CD4-positive, alpha-beta T cell treated with Interferon alpha-2 for 1 hour (primary cell): ENCODE data around the gene AFF3.
"Not testable (repeated sequence)": the region's sequence is repeated elsewhere in the genome, so short reads cannot be mapped to it uniquely, and the experiment has no call there.

Source experiments
- DNase-seq, 2 donors: peaks; one replicate each; pipeline ENCODE4 v3.0.0-alpha.2; 2020 to 2022

AFF3 gene

DNA sequence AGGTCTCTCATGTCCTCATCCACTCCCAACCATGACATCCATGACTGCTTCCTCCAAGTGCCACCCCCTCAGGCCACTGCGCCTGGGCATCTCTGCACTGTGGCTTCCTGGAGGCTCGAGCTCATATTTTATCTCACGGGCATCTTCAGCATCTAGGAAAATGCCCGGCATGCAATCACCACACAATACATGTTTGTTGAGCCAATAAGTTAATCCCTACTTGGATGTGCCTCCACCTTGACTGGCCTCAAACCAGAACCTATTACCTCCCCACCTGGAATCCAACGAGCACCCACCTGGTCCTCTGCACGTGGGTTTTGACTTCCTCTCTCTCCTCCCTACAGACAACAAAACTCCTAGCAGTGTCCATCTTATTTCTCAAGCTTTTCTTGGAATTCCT, 453.7 kb downstream of the AFF3 start:
- no peak for DNase-seq

DNA sequence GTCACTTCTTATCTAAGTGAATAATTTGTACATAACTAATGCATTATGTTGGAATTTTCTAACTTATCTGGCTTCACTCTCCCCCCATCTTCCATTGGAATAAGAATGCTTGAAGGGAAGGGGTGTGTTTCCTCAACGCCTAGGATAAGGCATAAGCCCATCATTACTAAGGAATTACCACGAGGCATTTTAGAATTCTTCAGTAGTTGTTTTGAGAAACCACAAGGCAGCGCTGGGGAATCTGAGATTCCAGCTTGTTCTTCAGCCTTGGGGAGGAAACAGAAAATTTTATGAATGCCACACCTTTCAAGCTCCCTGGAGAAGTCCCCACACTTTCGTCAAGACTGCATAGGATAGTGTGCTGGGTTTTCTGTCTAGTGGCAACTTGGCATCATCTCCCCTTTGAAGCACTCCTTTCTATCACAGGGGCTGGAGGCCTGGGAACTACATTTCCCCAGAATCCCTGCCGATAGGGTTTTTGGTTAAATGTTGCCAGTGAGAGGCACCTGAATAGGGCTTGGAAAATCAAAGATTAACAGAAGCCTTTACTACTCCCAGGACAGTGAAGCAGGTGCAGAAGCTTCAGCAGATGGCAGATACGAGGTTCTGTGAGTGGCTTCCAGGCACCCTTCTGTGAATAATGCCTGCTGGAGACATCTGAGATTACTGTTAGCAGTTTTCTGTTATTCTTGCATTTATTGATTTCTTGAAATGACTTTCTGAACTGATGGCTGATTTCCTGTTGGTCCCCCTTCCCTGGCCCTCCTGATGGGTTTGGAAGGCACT, 459.9 kb downstream of the AFF3 start:
- DNase-seq, result no peak

DNA sequence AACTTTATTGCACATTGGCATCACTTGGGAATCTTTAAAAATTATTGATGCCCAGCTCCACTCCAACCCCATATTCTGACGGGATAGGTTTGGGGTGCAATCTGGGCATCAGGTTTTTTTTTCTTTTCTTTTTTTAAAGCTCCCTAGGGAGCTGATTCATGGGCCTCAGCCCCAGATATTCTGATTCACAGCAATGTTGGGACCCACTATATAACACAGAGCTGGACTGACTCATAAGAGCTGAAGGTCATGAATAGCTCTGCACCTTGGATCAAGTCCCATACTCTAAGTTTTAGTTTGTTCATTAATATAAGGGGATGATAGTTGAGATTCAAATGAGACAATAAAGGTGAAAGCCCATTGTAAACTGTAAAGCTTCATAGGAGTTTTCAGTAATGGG, 461.4 kb downstream of the AFF3 start:
- no peak for DNase-seq

DNA sequence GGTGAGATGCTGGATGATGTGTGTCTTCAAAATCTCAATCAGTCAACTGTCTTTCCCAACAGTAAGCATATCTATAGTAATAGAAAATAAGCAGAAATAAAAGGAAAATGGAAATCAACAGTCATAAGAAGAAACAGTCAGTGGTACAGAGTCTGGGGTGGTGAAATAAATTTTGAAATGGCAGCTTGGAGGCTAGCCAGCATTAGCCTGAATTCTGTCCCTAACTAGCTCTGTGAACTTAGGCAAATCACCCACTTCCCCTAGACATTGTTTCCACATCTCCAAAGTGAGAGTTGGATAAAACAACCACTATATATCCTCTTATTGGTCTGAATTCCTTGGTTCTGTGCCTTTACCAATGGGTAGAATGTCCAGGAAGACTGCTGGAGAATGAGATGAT, 462.9 kb downstream of the AFF3 start:
- no peak for DNase-seq

DNA sequence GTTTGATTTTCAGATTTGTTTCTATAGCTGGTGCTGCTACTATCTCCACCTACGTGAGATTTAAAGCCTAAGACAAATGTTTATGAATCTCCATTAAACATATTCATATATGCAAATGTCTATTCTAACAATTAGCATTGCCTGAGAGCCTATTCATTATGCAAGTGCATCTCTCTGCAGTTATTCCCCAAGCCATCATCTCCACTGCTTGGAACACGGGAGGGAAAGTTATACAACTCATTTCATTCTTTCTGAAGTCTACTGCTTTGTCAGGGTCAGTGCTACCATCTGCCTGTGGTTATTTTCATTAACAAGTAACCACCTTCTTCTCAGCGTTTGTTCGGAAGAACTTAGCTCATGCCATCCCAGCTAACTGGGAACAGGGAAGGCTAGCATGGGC, 463.8 kb downstream of the AFF3 start:
- DNase-seq, result no peak

DNA sequence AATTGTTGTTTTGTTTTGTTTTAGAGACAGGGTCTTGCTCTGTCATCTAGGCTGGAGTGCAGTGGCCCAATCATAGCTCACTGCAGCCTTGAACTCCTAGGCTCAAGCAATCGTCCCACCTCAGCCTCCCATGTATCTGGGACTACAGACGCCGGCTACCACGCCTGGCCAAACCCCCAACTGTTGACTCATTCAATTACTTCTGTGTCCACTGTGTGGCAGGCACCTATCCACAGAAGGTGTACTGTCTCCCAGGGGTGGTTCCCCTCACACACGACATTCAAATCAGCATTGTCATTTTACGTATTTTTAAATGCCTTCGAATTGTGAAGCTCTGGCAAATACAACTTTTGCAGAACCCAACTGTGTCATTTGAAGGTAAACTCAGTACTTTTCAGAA, 464.6 kb downstream of the AFF3 start:
- DNase-seq, result no peak

DNA sequence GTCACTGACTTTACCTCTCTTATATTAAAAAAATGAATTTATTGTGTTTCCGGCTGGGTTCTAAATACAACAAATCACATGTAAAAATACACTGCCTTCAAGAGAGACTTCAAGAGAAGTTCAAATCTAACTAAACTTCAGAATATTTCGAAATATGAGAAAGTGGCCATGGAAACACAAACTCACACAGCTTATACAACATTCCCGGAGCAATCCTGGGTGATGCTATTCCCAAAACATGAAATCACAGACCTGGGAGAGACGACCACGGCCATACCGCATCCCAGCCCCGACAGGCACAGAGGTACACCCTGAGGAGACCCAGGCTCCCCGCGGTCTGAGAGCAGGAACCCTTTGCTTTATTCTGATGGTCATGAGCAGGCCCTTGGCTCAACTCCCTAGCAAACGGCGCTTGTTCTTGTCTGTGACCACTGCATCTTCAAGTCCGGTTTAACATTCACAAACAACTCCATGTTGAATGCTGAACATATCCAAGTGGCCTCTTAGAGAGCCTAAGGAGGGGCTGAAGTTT, 467.2 kb downstream of the AFF3 start:
- no peak for DNase-seq

DNA sequence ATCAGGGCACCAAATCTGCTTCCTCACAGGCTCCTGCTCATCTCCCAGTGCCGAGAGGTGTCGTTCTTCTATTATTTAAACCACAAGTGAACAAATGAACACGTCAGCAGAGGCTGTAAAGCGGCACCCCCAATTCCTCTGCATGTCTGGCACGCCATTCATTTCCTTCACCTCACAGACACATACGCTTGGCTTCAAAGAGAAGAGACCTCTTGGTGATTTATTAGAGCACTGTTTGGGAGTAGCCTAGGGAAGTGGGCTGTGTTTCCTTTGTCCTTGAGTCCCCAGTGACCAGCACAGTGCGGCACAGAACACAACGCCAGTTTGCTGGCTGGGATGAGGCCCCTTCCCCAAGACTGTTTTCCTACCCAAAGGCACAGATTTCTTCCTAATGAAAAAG, 468.3 kb downstream of the AFF3 start:
- no peak for DNase-seq

DNA sequence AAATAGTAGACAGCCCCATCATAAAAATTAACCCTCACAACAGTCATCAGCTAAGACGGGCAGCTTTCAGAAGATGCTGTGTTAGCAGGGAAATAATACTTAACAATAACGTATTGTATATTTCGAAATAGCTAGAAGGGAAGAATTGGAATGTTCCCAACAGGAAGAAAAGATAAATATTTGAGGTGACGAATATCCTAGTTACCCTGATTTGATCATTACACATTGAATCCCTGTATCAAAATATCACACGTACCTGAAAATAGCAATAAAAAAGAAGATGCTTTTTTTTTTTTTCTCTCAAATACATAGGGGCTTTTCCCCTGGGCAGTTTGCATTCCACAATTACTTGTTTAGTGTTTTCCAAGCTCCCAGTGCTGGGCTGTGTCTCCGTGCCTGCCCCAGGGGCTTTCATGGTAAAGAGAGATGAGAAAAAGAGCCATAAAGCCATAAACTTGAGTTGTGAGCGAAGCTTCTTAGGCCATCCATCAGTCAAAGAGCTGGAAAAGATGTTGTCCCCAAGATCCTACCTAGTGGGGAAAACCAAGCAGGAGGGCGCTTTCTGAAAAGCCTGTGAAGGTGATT, 469.5 kb downstream of the AFF3 start:
- no peak for DNase-seq

DNA sequence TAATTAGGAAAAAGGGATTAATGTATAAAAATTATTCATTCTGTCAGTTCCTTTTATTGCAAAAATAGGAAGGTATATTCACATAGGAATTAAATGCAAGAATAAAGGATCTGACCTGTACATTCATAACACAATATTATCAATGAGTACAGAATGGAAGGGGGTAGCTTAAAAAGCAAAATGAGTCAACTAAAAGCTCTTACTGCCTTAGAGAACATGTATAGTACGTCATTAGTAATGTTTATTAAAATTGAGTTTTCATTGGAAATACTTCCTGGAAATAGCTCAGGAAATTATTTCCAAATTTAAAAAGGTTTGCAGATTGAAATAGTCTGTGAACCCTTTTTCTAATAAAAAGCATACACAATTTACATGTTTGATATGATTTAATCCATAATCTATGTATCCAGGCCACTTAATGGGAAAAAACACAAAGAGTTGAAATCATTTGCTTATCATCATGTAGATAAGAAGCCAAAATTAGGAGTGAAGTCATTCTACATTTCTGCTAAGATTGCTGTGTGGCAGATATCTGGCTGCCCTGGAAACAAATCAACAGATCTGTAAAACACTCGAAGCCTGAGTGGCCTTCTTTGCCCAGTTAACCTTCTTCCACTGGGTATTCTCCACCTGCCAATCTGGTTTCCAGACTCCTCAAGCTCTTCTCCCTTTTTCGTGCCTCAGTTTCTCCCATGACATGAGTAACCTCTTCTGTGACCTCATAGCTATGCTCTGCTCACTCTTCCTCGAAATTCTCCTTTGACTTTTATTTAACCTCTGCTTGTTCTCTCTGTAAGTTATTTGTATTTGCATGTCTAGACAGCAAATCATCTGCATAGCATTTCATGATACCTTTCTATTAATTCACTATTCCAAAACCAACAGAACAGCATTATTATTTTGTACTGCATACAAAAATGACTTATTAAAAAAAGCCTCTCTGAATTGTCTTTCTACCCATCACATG, 471.3 kb downstream of the AFF3 start:
- no peak for DNase-seq

DNA sequence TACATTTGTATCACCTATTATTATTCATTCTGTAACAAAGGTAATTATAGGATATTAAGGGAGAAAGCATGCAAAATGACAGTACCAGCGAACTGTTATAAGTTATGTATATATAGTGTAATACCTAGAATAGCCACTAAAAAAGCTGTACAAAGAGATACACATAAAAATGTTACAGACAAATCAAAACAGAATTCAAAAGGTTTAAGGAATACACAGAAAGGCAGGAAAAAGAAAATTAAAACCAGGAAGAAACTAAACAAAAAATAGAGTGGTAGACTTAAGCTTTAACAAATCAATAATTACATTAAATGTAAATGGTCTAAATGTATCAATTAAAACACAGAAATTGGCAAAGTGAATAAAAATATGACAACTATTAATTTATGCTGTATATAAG, 476.1 kb downstream of the AFF3 start:
- DNase-seq, result no peak

DNA sequence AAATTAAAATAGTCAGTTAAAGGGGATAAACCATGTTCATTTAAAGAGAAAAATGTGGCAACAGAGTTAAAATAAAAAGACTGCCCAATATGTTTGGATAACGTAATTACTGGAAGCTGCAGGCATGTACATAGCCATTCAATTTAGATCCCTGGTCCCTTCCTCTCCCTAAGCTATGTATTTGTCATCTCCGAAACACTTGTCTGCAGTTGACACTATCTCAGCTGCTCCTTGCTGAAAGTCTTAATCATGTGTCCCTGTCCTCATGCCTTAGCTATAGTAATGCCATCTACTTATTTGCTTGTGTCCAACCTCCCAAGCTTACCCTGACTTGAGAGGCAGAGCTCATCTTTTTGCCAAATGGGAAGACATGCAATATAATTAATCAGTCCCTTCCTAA, 478.7 kb downstream of the AFF3 start:
- DNase-seq, result no peak

DNA sequence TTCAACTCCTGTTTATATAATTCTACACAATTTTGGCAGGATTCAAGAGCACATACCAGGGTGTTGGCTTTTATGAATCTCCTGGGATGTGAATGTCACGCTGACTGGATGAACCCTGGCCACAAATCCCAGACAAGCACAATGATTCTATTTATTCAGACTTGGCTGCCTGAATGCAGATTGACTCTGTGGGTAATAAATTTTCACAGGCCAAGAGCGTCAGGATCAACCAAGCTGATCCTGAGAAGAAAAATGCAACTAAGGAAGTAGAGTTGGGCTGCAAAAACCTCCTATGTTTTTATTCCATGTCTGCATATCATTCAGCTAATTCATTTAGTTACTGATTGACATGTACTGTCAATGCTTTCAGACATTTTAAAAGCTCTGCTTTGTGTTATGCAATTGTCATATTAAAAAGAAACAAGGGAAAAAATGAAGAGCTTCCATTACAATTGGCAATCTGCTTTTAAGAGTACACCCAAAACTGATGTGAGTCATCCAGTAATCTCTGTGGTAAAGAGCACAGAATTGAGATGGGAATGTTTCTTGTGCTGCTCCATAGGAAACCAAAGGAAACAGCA, 479.5 kb downstream of the AFF3 start:
- no peak for DNase-seq

DNA sequence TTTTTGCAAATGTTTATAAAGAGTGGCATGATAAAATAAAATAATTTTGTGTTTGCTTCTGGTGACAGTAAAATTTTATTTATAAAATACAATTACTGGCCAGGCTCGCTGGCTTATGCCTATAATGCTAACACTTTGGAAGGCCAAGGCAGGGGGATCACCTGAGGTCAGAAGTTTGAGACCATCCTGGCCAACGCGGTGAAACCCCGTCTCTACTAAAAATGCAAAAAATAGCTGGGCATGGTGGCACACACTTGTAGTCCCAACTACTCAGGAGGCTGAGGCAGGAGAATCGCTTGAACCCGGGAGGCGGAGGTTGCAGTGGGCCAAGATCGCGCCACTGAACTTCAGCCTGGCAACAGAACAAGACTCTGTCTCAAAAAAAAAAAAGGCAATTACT, 480.6 kb downstream of the AFF3 start:
- not testable (repeated sequence) for DNase-seq

DNA sequence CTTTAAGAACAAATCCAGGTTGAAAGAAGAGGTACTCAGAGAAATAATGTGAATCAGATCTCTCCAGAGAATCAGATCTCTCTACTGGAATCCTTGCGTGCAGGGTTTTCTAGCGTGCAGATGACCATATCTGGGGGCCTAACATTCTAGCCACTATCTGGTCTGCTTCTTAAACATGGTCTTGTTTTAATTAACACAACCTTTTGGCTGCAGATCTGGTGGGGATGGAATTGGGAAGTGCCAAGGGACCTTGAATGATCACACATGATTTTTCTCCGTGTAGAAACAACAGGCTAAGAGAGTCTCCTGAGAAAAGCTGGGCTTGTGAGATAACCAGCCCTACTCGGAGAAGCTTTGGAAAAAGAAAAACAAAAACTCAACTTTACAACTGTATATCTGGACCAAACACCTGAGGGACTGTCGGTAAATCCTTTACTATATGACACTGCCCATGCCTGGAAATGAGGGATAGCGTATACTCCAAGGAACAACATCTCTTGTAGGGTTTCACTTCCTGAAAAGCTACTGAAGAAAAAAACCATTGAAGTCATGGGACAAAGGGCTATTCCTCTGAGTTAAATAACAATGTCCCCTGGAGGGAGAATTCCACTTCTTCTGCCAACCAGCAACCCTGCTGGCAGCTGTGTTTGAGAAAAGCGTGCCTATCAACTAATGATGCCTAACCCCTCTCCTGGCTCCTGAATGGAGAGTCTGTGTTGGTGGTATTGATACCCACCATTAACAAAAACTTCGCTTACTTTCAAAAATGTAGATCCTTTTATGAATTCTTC, 481.6 kb downstream of the AFF3 start:
- no peak for DNase-seq

DNA sequence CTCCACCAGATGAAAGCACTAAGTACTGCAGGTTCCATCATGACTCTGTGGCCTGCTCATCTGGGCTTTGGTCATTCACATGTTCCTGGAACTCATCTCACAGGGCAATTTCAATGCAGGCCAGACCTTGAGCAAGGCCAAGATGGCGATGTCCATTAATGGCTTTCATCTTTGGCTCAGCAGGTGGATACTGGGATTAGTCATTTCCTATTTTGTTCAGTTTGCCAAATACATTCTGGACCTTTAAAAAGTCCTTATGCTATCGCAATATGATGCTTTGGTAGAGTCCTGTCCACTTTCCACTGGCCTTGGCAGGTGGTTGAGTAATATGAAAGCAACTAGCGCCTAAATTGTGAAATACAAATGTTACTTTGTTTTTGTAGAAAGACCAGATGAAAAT, 482.5 kb downstream of the AFF3 start:
- DNase-seq, result no peak

DNA sequence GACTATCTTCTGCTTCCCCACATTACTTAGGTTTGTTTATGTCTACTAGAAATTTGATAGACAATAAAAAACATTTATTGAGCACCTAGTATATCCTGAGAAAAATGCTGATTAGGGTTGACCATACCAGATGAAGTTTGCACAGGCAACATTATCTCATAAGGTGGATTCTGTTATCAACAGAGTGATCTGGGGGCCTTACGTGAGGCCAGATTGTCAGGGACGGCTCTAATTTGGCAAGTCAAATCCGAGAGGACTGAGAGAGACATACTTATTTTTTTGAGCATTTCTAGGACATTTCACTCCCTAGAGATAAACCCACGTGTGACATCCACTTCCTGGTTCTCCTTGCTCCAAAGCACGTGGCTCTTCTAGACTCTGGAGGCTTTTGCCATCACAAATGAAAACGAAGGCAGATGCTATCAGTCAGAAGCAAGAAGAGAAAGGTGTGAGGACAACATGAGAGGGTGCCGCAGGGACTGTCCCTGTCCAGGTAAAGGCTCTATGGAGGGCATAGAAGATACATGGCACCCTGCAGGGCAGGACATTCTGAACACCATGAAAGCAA, 484.6 kb downstream of the AFF3 start:
- no peak for DNase-seq

DNA sequence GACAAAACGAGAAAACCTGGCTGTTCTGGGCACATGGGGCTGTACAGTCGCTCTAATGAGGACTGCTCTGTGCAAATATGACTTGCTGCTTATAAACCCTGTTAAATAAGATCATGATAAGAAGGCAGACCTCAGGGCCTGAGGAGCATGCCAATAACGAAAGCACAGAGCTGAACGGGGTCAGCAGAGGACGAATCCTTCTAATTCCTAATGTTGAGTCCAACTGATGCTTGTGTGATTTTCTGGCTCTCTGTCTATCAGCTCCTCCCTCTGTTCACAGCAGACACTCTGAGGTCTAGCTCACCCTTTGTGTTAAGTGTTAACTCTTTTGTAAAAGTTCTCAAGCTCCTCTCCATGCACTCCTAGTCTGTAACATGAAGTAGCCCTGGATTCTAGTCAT, 485.4 kb downstream of the AFF3 start:
- DNase-seq, result no peak

DNA sequence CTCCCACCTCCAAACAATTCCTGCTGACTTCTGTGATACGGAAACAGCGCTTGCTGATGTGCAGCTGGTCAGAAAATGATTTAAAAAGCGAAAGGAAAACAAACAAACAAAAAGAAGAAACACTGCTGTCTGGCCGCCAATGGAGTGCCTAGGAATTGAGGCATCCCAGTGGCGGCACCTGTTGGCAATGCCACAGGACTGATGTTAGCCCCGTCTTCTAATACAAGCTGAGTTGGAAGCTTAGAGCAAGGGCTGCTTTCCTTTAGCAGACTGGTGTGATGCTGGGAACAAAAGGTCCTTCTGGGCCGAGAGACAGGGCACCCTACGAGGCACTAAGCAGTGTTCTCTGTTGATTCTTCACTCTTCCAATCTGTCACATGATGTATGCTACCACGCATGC, 489.0 kb downstream of the AFF3 start:
- DNase-seq, result no peak

DNA sequence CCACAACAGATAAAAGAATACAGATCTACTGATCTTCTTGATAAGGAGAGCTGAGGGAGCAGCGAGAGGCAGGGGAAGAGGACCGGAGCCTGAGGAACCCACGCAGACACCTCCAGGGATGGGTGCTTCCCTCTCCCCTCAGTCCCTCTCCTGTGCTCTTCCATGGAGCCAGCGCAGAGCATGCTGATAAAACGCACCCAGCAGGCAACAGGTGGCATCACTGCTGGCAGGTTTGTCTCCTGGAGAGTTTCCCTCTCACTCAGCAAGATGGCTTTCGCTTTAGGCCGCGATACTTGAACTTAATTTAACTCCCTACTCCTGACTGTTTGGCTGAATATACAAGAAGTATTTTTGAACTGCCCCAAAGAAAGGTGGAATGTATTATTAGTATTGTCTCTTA, 489.5 kb downstream of the AFF3 start:
- DNase-seq, result no peak

DNA sequence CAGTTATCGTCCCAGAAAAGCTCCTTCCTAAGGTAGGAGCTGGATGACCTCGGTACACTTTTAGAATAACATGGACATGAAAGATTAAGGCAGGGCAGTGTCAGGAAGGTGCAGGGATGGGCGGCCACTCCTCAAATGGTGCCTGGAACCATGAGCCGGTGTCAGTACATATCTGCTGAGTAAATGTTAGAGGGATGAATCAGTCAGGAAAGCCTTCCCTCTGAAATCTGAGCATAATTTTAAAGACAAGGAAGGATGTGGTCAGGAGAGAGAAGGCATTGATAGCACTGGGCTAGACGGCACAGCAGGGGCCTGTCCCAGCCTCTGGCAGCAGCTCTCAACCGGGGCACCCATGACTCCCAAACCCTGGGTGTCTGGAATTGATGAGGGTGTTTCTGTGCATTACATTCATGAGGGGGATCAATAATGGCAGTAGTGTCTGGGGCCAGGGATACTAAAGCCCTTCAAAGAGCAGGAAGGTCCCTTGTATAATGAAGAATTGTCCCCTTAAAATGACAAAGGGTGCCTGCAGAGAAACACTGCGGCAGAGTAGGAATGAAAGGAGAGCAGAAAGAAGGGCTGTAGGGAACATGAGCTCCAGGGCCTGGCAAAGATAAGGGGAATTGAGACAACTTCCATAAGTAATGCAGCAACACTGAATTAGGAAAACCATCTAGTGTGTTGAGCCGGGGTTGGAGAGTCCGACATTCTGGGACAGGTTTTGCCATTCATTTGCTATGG, 490.3 kb downstream of the AFF3 start:
- DNase-seq, result no peak
